Stimulated activated CD8-positive, alpha-beta memory T cell treated with anti-CD3 and anti-CD28 coated beads, Interleukin-15, amount 100 ng/mL, for 1 hour (primary cell): Measurements from ENCODE around the gene VEGFB.

Experiments used
- DNase-seq: peaks from one replicate; pipeline ENCODE4 v3.0.0-alpha.2; 2020; ENCODE audit warnings: low read depth

The VEGFB gene

GRCh38 chr11:64247729-64248531 lies 13.5 kb downstream of the VEGFB start:
- DNase-seq = no peak

GRCh38 chr11:64248578-64248977 lies 14.2 kb downstream of the VEGFB start:
- DNase-seq = no peak

- no peak for DNase-seq
These were observed 14.7 kb downstream of the VEGFB start for GRCh38 chr11:64249038-64249437.

GRCh38 chr11:64249563-64250414 lies 15.4 kb downstream of the VEGFB start:
- no peak for DNase-seq

GRCh38 chr11:64250415-64251015 lies 16.1 kb downstream of the VEGFB start:
- no peak for DNase-seq

- DNase-seq = no peak
These were observed 16.8 kb downstream of the VEGFB start, which contains the start of gene PLCB3 for GRCh38 chr11:64251016-64251752. Gene PLCB3 (plus strand): TSS chr11:64251530. CDS start chr11:64251650, 120 bp downstream.

GRCh38 chr11:64251753-64252002 lies 17.3 kb downstream of the VEGFB start:
- no peak for DNase-seq

GRCh38 chr11:64252003-64252872 lies 17.9 kb downstream of the VEGFB start:
- DNase-seq = no peak

- no peak for DNase-seq
These were observed 18.7 kb downstream of the VEGFB start for GRCh38 chr11:64253043-64253442.

GRCh38 chr11:64253481-64253880 lies 19.1 kb downstream of the VEGFB start:
- DNase-seq = no peak

- DNase-seq = no peak
These were observed 19.9 kb downstream of the VEGFB start for GRCh38 chr11:64254326-64254725.

GRCh38 chr11:64255135-64256128 lies 21.0 kb downstream of the VEGFB start:
- no peak for DNase-seq

GRCh38 chr11:64256300-64256699 lies 21.9 kb downstream of the VEGFB start:
- DNase-seq = no peak

- DNase-seq = no peak
These were observed 24.0 kb downstream of the VEGFB start for GRCh38 chr11:64258356-64258755.

GRCh38 chr11:64258946-64259532 lies 24.7 kb downstream of the VEGFB start:
- no peak for DNase-seq

GRCh38 chr11:64259533-64260067 lies 25.2 kb downstream of the VEGFB start:
- DNase-seq = no peak

GRCh38 chr11:64260147-64260708 lies 25.8 kb downstream of the VEGFB start:
- DNase-seq = no peak

GRCh38 chr11:64261556-64262080 lies 27.2 kb downstream of the VEGFB start:
- DNase-seq = no peak
